Natural killer cell (primary cell): ENCODE measurements around the gene SIAH2. TPM values are rescaled to one million over a fixed set of nuclear protein-coding genes. Genes with fewer than 3 reads are reported as not detected.

Experiments used
- ATAC-seq, 3 donors: fragments of 150-1000 bp in 2 of 3; fragments of 200-7000 bp in 1 of 3; cut with Tn5 transposase; 1 replicate in 1 of 3; 2 replicates in 2 of 3; pipeline ENCODE4 v1.10.0; 2021; ENCODE audit warnings: mild to moderate bottlenecking in 2 of 3, moderate library complexity in 2 of 3
- DNase-seq, 2 donors: peaks; one replicate each; pipeline versions ENCODE4 v3.0.0 to v3.0.0-alpha.2; 2013 to 2021; ENCODE audit warnings: mixed read lengths in 1 of 2
- H3K27ac ChIP-seq: one replicate; pipeline ENCODE4 v1.5.1; 2013; ENCODE audit warnings: mild to moderate bottlenecking, low read length
- H3K27me3 ChIP-seq: one replicate; pipeline ENCODE4 v1.6.1; 2013; ENCODE audit warnings: low read length; ENCODE audit not compliant: control insufficient read depth, insufficient read depth
- H3K36me3 ChIP-seq: one replicate; pipeline ENCODE4 v1.6.1; 2013; ENCODE audit warnings: low read length; ENCODE audit not compliant: control insufficient read depth, insufficient read depth
- H3K4me1 ChIP-seq: one replicate; pipeline ENCODE4 v1.6.1; 2013; ENCODE audit warnings: low read length; ENCODE audit not compliant: control insufficient read depth, insufficient read depth
- H3K4me3 ChIP-seq: one replicate; pipeline ENCODE4 v1.5.1; 2013; ENCODE audit warnings: low read length
- H3K9me3 ChIP-seq: one replicate; pipeline ENCODE4 v1.6.1; 2013; ENCODE audit warnings: low read length; ENCODE audit not compliant: control insufficient read depth, insufficient read depth
- H3K27ac Mint-ChIP-seq, 2 donors: one replicate each; pipeline ENCODE4 v1.8.0; 2022; ENCODE audit warnings: mild to moderate bottlenecking in 2 of 2, mixed read lengths in 2 of 2, moderate library complexity in 1 of 2
- H3K27me3 Mint-ChIP-seq, 2 donors: one replicate each; pipeline ENCODE4 v1.8.0; 2022; ENCODE audit warnings: low read depth in 2 of 2, mixed read lengths in 2 of 2
- H3K36me3 Mint-ChIP-seq: one replicate; pipeline ENCODE4 v1.8.0; 2022; ENCODE audit warnings: mixed read lengths
- H3K4me1 Mint-ChIP-seq, 2 donors: one replicate each; pipeline ENCODE4 v1.8.0; 2022; ENCODE audit warnings: mixed read lengths in 2 of 2
- H3K4me3 Mint-ChIP-seq: one replicate; pipeline ENCODE4 v1.8.0; 2022; ENCODE audit warnings: mild to moderate bottlenecking, moderate library complexity, mixed read lengths
- H3K9me3 Mint-ChIP-seq, 2 donors: one replicate each; pipeline ENCODE4 v1.8.0; 2022; ENCODE audit warnings: mixed read lengths in 2 of 2
- WGBS: methylation state at CpG from one replicate; pipeline ENCODE4 v1.1.7; 2013; ENCODE audit warnings: missing lambda C conversion rate; ENCODE audit not compliant: insufficient coverage; 5-methylcytosine and 5-hydroxymethylcytosine counted together
- intact Hi-C: fragments of 100-400 bp; cut with micrococcal nuclease; formaldehyde crosslinking; loops from one replicate; pipeline ENCODE4 v1.14.2; 2022
- total RNA-seq, 4 donors: library from RNA; stranded (reverse); fragments of 120-200 nt in 1 of 4; gene quantifications; one replicate each; pipeline versions ENCODE4 v1.2.3 to v1.2.4, GENCODE V29; 2013 to 2022
- TF ChIP-seq, protein P1 (sequence below): fragments of 200-600 bp; IDR thresholded peaks from one replicate; pipeline ENCODE4 v1.8.0; 2022; ENCODE audit warnings: antibody characterized with exemption

Gene SIAH2
- total RNA-seq, 3 donors from 2014 or later (not counting 1 experiment from before 2014, with no cell fraction given): 22.7 to 25.7 (median 23.8) TPM

DNA sequence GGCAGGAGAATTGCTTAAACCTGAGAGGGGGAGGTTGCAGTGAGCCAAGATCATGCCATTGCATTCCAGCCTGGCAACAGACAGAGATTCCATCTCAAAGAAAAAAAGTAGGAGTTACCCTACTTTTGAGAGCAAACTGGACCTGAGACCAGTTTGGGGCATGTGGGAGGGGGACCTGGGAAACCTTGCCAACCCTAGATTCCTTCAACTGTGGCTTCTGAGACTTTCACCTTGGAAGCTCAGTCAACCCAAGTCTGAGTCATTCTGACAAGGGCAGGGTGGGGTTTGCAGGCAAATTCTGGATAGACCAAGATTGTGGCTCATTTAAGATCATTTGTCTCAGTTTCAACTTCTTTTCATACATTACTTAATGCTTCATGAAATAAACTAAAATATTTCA lies 23.8 kb upstream of the SIAH2 start:
- H3K27ac ChIP-seq: no peak overlapping the region
- H3K36me3 Mint-ChIP-seq: no peaks in the 10 kb centered on the region
- H3K4me3 ChIP-seq: no peak overlapping the region
- intact Hi-C loops: loop anchor here (1.0 to 2.0 kb wide), 4 partner anchors 65 to 496 kb away; no protein-coding TSS in a partner anchor
- H3K4me1 ChIP-seq: no peaks in the 10 kb centered on the region
- no peaks in the 10 kb centered on the region for H3K9me3 Mint-ChIP-seq
- H3K27me3 Mint-ChIP-seq: peaks cover 13 to 27% of the 10 kb centered on the region in 2 donors
- peaks cover 5% of the 10 kb centered on the region in 2 donors for H3K4me1 Mint-ChIP-seq
- DNase-seq (no peak), ATAC-seq (no peak)
- no peaks in the 10 kb centered on the region for H3K9me3 ChIP-seq
- no peaks in the 10 kb centered on the region for H3K27me3 ChIP-seq
- TF ChIP-seq, protein P1, sequence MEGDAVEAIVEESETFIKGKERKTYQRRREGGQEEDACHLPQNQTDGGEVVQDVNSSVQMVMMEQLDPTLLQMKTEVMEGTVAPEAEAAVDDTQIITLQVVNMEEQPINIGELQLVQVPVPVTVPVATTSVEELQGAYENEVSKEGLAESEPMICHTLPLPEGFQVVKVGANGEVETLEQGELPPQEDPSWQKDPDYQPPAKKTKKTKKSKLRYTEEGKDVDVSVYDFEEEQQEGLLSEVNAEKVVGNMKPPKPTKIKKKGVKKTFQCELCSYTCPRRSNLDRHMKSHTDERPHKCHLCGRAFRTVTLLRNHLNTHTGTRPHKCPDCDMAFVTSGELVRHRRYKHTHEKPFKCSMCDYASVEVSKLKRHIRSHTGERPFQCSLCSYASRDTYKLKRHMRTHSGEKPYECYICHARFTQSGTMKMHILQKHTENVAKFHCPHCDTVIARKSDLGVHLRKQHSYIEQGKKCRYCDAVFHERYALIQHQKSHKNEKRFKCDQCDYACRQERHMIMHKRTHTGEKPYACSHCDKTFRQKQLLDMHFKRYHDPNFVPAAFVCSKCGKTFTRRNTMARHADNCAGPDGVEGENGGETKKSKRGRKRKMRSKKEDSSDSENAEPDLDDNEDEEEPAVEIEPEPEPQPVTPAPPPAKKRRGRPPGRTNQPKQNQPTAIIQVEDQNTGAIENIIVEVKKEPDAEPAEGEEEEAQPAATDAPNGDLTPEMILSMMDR: no peak
- H3K36me3 ChIP-seq: no peaks in the 10 kb centered on the region
- H3K27ac Mint-ChIP-seq: no peak overlapping the region
- H3K4me3 Mint-ChIP-seq: no peak overlapping the region

DNA sequence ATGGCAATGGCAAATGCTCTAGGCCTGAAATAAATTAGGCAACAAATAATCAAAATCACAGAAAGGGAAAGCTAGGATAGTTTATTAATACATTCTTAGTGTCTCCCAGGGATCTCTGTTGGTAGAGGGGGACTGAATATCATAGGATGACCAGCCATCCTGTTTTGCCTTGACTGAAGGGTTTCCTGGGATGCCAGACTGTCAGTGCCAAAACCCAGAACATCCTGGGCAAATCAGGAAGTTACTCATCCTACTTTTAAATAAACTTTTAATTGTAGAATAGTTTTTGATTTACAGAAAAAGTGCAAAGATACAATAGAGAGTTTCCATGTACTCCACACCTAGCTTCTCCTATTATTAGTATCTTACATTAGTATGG lies 21.8 kb upstream of the SIAH2 start:
- Mint-ChIP-seq H3K4me1 (peaks cover 5% of the 10 kb centered on the region in 2 donors), H3K36me3 (no peaks in the 10 kb centered on the region), H3K27ac (no peak overlapping the region), H3K9me3 (no peaks in the 10 kb centered on the region), H3K27me3 (peaks cover 10 to 21% of the 10 kb centered on the region in 2 donors), H3K4me3 (no peak overlapping the region)
- Histone ChIP-seq H3K36me3 (no peaks in the 10 kb centered on the region), H3K27ac (no peak overlapping the region), H3K27me3 (no peaks in the 10 kb centered on the region), H3K4me3 (no peak overlapping the region), H3K9me3 (no peaks in the 10 kb centered on the region), H3K4me1 (no peaks in the 10 kb centered on the region)
- intact Hi-C loops: no loop called here
- DNase-seq (no peak), ATAC-seq (no peak)
- TF ChIP-seq, protein P1: no peak

DNA sequence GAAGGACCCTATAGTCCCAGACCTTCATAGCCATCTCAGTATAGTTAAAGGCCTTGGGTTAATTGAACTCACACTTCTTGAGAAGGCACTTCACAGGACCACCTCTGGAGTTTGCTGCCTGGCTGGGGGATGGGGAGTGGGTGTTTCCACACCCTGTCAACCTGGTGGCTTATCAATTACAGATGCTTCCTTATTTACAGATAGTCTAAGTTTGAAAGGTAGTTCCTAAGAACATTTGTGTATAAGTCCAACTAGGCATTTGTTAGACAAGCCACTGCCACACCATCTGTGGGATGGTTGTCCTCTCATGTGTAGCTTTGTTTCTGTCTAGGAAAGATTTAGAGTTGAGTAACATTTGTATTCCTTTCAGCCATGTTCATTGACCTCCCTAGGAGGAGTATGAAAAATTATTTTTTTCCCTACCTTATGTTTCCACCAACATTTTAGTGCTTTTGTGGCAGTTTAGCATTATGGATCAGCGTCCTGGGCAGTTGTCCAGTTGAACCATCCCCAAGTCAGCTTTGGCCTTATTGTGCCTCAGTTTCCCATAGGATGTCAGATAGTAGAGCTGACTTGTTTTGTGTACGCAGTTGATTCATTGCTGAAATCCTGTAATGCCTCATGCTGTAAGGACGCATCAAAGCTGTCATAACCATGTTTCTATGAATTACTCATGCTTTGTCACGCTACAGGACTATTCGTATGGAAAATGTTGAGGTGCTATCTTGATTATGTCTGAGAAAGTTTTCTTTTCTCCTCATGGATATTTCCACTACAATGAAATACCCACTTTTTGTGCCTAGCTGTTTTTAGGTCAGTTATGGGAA lies 21.2 kb upstream of the SIAH2 start:
- DNase-seq (no peak), ATAC-seq (no peak)
- Histone ChIP-seq H3K9me3 (no peaks in the 10 kb centered on the region), H3K27me3 (no peaks in the 10 kb centered on the region), H3K4me1 (no peaks in the 10 kb centered on the region), H3K36me3 (no peaks in the 10 kb centered on the region), H3K4me3 (no peak overlapping the region), H3K27ac (no peak overlapping the region)
- H3K27ac Mint-ChIP-seq: no peak overlapping the region
- H3K9me3 Mint-ChIP-seq: no peaks in the 10 kb centered on the region
- TF ChIP-seq, protein P1: no peak
- peaks cover 5% of the 10 kb centered on the region in 2 donors for H3K4me1 Mint-ChIP-seq
- intact Hi-C loops: no loop called here
- H3K4me3 Mint-ChIP-seq: no peak overlapping the region
- WGBS: 82% methylated on average over 3 of the region's 5 CpGs
- peaks cover 8 to 15% of the 10 kb centered on the region in 2 donors for H3K27me3 Mint-ChIP-seq
- H3K36me3 Mint-ChIP-seq: no peaks in the 10 kb centered on the region

DNA sequence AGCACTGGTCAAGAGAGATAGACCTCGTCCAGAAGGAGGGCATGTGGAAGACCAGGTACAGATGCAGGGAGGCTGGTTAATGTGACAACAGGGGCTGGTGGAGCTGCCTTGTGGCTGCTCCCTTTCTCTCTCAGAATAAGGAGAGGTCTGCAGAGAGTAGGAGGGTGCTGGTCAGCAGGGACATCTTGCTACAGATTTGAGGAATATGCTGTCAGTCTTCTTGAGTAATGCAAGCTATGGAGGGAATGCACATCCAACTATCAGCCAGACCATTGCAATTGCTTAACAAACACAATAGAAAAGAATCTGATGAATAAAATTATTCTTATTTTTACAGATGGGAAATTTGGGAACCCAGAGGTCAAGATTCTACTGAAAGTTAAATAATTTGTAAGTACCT lies 20.3 kb upstream of the SIAH2 start:
- DNase-seq: no peak
- TF ChIP-seq, protein P1: no peak
- ATAC-seq: no peak
- no peaks in the 10 kb centered on the region for H3K4me1 ChIP-seq
- no peaks in the 10 kb centered on the region for H3K27me3 ChIP-seq
- WGBS: 86% methylated on average over 1 of the region's 1 CpG
- peaks cover 5% of the 10 kb centered on the region in 2 donors for H3K4me1 Mint-ChIP-seq
- no peaks in the 10 kb centered on the region for H3K9me3 ChIP-seq
- H3K4me3 ChIP-seq: no peak overlapping the region
- H3K36me3 Mint-ChIP-seq: no peaks in the 10 kb centered on the region
- peaks cover 3 to 7% of the 10 kb centered on the region in 2 donors for H3K27me3 Mint-ChIP-seq
- H3K9me3 Mint-ChIP-seq: no peaks in the 10 kb centered on the region
- H3K27ac Mint-ChIP-seq: no peak overlapping the region
- H3K4me3 Mint-ChIP-seq: no peak overlapping the region
- no peaks in the 10 kb centered on the region for H3K36me3 ChIP-seq
- intact Hi-C loops: no loop called here
- no peak overlapping the region for H3K27ac ChIP-seq
